HUES6 (cell line): Measurements from ENCODE around the gene ZFYVE19.

ENCODE experiments used
- H3K27ac ChIP-seq: 2 replicates; pipeline ENCODE4 v1.7.0; 2013; ENCODE audit warnings: low read depth, mild to moderate bottlenecking, low read length, inconsistent platforms
- H3K27me3 ChIP-seq: 2 replicates; pipeline ENCODE4 v1.6.1; 2013; ENCODE audit warnings: low read length; ENCODE audit not compliant: control insufficient read depth, insufficient read depth
- H3K36me3 ChIP-seq: 2 replicates; pipeline ENCODE4 v1.6.1; 2013; ENCODE audit warnings: low read length; ENCODE audit not compliant: control insufficient read depth, insufficient read depth
- H3K4me1 ChIP-seq: 2 replicates; pipeline ENCODE4 v1.6.1; 2013; ENCODE audit warnings: low read length; ENCODE audit not compliant: control insufficient read depth, insufficient read depth
- H3K4me3 ChIP-seq: 2 replicates; pipeline ENCODE4 v1.5.1; 2013; ENCODE audit warnings: low read depth, low read length
- H3K9ac ChIP-seq: one replicate; pipeline ENCODE4 v1.6.1; 2013; ENCODE audit warnings: mild to moderate bottlenecking, low read length
- H3K9me3 ChIP-seq: 2 replicates; pipeline ENCODE4 v1.6.1; 2013; ENCODE audit warnings: low read depth, low read length; ENCODE audit not compliant: control insufficient read depth, insufficient read depth

ZFYVE19 gene

GRCh38 chr15:40768521-40769273 lies 38.2 kb upstream of the ZFYVE19 start:
- H3K4me3 ChIP-seq: no peak overlapping the region
- H3K27ac ChIP-seq: no peak overlapping the region
- H3K9me3 ChIP-seq: no peaks in the 10 kb centered on the region
- peaks cover 44% of the 10 kb centered on the region for H3K4me1 ChIP-seq
- no peaks in the 10 kb centered on the region for H3K27me3 ChIP-seq
- peaks cover 26% of the 10 kb centered on the region for H3K36me3 ChIP-seq
- no peak overlapping the region for H3K9ac ChIP-seq

DNA sequence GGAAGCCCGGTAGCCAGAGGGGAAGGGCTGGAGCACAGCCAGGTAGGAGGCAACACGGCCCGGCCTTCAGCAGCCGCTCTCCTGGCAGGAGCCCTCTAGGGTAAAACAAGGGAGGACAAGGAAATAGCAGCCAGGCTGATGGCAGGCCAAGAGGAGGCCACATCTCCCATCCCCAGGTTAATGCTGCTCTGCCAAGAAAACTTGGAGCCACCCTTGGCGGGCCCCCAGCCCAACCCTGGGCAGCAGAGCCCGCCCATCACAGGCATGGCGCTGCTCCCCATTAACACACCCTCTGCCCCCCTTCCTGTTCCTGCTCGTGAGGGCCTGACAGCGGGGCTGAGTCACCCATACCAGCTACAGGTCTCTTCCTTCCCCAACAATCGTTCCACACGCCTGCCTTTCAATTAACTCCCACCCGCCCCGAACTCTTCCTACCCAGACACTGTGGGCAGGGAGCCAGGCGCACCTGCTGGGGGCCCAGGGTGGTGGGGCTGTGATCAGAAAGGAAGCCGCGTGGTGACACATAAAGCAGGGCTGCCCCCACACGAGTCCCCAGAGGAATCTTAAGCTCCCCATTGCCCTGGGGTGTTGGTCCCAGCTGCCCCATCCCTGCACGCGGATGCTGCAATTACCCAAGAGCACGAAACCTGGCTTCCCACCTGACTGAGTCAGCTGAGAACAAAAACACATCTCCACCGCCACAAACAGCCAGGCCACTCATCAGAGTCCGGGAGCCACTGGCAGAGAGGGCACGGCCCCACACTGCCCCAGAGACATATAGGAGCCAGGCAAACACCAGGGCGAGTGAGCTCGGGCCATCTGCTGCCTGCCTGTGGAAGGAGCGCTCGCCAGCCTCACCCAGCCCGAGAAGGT lies 37.4 kb upstream of the ZFYVE19 start, which contains the start of gene C15orf62:
Gene C15orf62, plus strand, starts transcription at position 707 of the 873 bp plus-strand sequence. CDS start 516 bp downstream, outside the sequence.
- H3K4me1 ChIP-seq: peaks cover 43% of the 10 kb centered on the region
- no peak within 1 kb of the TSS for H3K9ac ChIP-seq
- H3K36me3 ChIP-seq: peaks cover 34% of the 10 kb centered on the region
- no peak within 1 kb of the TSS for H3K4me3 ChIP-seq
- no peaks in the 10 kb centered on the region for H3K27me3 ChIP-seq
- H3K9me3 ChIP-seq: no peaks in the 10 kb centered on the region
- no peak within 1 kb of the TSS for H3K27ac ChIP-seq

- Histone ChIP-seq H3K9ac (no peak overlapping the region), H3K27me3 (no peaks in the 10 kb centered on the region), H3K4me1 (peaks cover 35% of the 10 kb centered on the region), H3K4me3 (no peak overlapping the region), H3K36me3 (peaks cover 40% of the 10 kb centered on the region), H3K27ac (no peak overlapping the region), H3K9me3 (no peaks in the 10 kb centered on the region)
Measured at GRCh38 chr15:40770147-40770721, 36.7 kb upstream of the ZFYVE19 start.

GRCh38 chr15:40771242-40771641 lies 35.6 kb upstream of the ZFYVE19 start:
- Histone ChIP-seq H3K9me3 (no peaks in the 10 kb centered on the region), H3K36me3 (peaks cover 50% of the 10 kb centered on the region), H3K27ac (no peak overlapping the region), H3K9ac (no peak overlapping the region), H3K4me1 (peaks cover 25% of the 10 kb centered on the region), H3K4me3 (no peak overlapping the region), H3K27me3 (no peaks in the 10 kb centered on the region)

DNA sequence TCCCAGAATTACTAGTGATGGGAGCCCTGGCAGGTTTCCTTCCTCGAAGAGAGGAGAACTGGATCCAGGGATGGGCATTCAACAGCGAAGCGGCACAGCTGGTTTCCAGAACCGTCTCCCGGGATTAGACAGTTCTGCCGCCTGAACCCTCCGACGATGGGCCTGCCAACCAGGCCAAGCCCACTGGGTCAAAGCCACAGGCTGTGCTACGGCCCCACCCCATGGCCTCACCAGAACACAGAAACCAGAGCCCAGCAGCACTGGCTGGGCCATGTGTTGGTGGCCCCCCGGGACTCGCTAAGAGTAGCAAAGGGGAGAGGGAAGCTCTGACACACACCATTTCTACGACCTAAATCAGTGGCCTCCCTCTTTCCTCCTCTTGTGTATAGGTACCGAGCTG lies 34.9 kb upstream of the ZFYVE19 start:
- Histone ChIP-seq H3K27ac (no peak overlapping the region), H3K4me1 (peaks cover 17% of the 10 kb centered on the region), H3K9me3 (no peaks in the 10 kb centered on the region), H3K27me3 (no peaks in the 10 kb centered on the region), H3K36me3 (peaks cover 58% of the 10 kb centered on the region), H3K9ac (no peak overlapping the region), H3K4me3 (no peak overlapping the region)

- no peak overlapping the region for H3K27ac ChIP-seq
- H3K4me1 ChIP-seq: peaks cover 5% of the 10 kb centered on the region; the same call in 1 of the 2 replicates
- H3K9ac ChIP-seq: no peak overlapping the region
- H3K27me3 ChIP-seq: no peaks in the 10 kb centered on the region
- H3K36me3 ChIP-seq: peaks cover 47% of the 10 kb centered on the region
- no peak overlapping the region for H3K4me3 ChIP-seq
- H3K9me3 ChIP-seq: no peaks in the 10 kb centered on the region
Measured at GRCh38 chr15:40773496-40773895, 33.4 kb upstream of the ZFYVE19 start.

- H3K27me3 ChIP-seq: no peaks in the 10 kb centered on the region
- peaks cover 48% of the 10 kb centered on the region for H3K36me3 ChIP-seq
- no peak overlapping the region for H3K27ac ChIP-seq
- H3K4me1 ChIP-seq: peaks cover 3% of the 10 kb centered on the region; the same call in 1 of the 2 replicates
- H3K9me3 ChIP-seq: no peaks in the 10 kb centered on the region
- H3K9ac ChIP-seq: no peak overlapping the region
- no peak overlapping the region for H3K4me3 ChIP-seq
Measured at GRCh38 chr15:40773902-40774301, 33.0 kb upstream of the ZFYVE19 start.

- Histone ChIP-seq H3K9ac (no peak overlapping the region), H3K27me3 (no peaks in the 10 kb centered on the region), H3K9me3 (no peaks in the 10 kb centered on the region), H3K27ac (no peak overlapping the region), H3K36me3 (peaks cover 58% of the 10 kb centered on the region), H3K4me1 (no peaks in the 10 kb centered on the region), H3K4me3 (no peak overlapping the region)
Measured at GRCh38 chr15:40775007-40775406, 31.9 kb upstream of the ZFYVE19 start.

DNA sequence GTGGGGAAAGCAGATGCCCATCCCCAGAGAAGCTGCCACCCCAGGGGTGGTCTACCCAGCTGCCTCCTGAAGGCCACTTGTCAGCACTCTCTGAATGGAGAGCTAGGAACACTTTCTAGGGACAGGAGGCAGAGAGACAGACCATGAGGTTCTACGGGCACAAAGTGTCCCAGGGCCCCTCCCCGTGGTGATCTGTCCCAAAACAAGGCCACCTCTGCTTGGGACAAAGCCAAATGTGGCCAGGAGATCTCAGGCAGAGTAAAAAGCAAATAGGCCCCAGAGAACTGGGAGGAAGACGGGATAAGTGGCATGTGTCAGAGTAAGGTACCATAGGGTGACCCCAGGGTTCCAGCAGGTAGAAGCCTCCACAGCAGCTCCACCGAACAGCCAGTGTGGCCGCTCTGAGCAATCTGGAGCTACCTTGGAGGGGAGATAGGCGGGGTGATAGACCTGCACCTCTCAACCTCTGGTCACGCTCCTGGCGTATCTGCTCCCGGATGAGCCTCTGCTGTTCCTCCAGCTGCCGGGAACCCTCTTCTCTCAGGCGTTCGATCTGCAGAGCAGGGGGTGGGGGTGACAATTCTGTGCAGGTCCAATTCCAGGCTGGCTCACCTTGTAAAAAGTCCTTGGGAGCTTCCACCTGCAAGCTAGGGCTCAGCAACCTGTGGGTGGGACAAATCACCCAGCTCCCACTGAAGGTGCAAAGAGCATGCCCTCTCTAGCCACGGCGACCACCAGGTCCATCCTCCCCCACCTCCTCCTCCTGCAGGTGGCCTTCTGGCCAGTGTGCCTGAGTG lies 31.0 kb upstream of the ZFYVE19 start:
- no peak overlapping the region for H3K4me3 ChIP-seq
- peaks cover 58% of the 10 kb centered on the region for H3K36me3 ChIP-seq
- H3K9me3 ChIP-seq: no peaks in the 10 kb centered on the region
- H3K27ac ChIP-seq: no peak overlapping the region
- no peaks in the 10 kb centered on the region for H3K27me3 ChIP-seq
- no peak overlapping the region for H3K9ac ChIP-seq
- no peaks in the 10 kb centered on the region for H3K4me1 ChIP-seq

GRCh38 chr15:40776537-40777141 lies 30.2 kb upstream of the ZFYVE19 start:
- Histone ChIP-seq H3K36me3 (peaks cover 55% of the 10 kb centered on the region), H3K9ac (no peak overlapping the region), H3K4me3 (no peak overlapping the region), H3K9me3 (no peaks in the 10 kb centered on the region), H3K27me3 (no peaks in the 10 kb centered on the region), H3K4me1 (no peaks in the 10 kb centered on the region), H3K27ac (no peak overlapping the region)
